GM10248 (cell line): ENCODE measurements around the gene SLC29A3.
A peak's percentile ranks its signal among the peaks of the same experiment; 100 is the strongest.

Experiments
- CTCF ChIA-PET: fragments of 300-600 bp; sonication (Branson Sonifier 250); formaldehyde crosslinking; extraction: SDS; loops from one replicate; lab custom pipeline; 2021; ENCODE audit warnings: antibody characterized with exemption; lab: Yijun Ruan, JAX
- POLR2A ChIA-PET: fragments of 350-650 bp; sonication (Branson Sonifier 250); formaldehyde crosslinking; extraction: SDS; loops from one replicate; lab custom pipeline; 2020; ENCODE audit warnings: antibody characterized with exemption; lab: Yijun Ruan, JAX
- DNase-seq: peaks from one replicate; pipeline ENCODE4 v3.0.0; 2012; ENCODE audit errors: extremely low spot score
- CTCF ChIP-seq: IDR thresholded peaks from 2 replicates; pipeline ENCODE4 v1.5.1; 2012; ENCODE audit warnings: mild to moderate bottlenecking, low read depth; ENCODE audit errors: extremely low read depth, missing control alignments, control extremely low read depth

The SLC29A3 gene

GRCh38 chr10:71299071-71299785 lies 19.8 kb upstream of the SLC29A3 start:
- ChIA-PET CTCF (interaction anchor here (1.3 kb wide), 1 partner anchor 14 kb away, joined by 4 read pairs; no protein-coding TSS in a partner anchor), POLR2A (no interaction called here)
- DNase-seq, result no peak
- no peak for TF ChIP-seq CTCF

DNA sequence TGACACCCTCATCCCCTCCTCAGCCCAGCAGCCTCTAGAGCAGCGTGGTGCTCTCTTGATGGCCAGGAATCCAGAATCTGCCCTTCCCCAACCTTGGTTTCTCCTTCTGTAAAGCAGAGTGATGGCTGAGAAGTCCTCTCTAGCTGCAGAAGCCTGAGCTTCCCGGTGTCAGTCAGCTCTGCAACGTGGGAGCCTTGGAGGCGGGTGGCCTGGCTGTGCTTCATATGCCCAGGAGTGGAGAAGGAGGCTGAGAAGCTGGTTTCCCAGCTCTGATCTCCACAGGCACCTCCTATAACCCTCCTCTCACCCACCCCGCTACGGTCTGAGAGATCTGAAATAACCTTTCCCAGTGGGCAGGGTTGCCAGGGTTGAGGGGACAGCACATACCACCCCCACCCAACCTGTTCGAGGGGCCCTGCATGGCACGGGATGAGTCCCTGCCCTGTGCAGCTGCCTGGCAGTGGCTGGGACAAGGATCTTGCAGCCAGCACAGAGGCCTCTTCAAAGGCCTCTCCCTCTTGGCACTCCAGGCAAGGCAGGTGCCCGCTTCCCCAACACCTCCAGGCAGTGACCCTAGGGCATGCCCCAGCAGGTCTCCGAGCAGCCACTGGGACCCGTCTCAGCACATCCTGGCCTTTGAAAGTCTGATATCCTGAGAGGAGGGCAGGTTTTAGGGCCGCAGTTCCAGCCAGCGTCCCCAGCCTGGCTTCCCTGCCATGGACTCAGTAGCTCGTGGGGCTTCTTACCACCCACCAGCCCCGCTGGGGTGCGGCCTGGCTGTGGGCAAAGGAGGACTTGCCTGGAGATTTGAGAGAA lies 18.3 kb upstream of the SLC29A3 start:
- no peak for TF ChIP-seq CTCF
- no peak for DNase-seq
- ChIA-PET CTCF (interaction anchor here (1.0 to 1.3 kb wide), 3 partner anchors 13 to 19 kb away, joined by 3 to 4 read pairs (median 3); no protein-coding TSS in a partner anchor), POLR2A (no interaction called here)

- CTCF ChIA-PET, result interaction anchor here (1.3 to 1.7 kb wide), 3 partner anchors 306 to 511 kb away, joined by 3 read pairs; no protein-coding TSS in a partner anchor
- TF ChIP-seq CTCF, result no peak
Measured at GRCh38 chr10:71301371-71301916, 17.6 kb upstream of the SLC29A3 start.

GRCh38 chr10:71302451-71302850 lies 16.6 kb upstream of the SLC29A3 start:
- POLR2A ChIA-PET, result no interaction called here
- CTCF ChIA-PET, result interaction anchor here (0.9 to 3.1 kb wide), 7 partner anchors 10 to 594 kb away, joined by 3 to 20 read pairs (median 3); no protein-coding TSS in a partner anchor
- no peak for TF ChIP-seq CTCF
- DNase-seq, result no peak

More at GRCh38 chr10:71301371-71301916, 17.6 kb upstream of the SLC29A3 start:
- no peak for DNase-seq
- POLR2A ChIA-PET, result no interaction called here

DNA sequence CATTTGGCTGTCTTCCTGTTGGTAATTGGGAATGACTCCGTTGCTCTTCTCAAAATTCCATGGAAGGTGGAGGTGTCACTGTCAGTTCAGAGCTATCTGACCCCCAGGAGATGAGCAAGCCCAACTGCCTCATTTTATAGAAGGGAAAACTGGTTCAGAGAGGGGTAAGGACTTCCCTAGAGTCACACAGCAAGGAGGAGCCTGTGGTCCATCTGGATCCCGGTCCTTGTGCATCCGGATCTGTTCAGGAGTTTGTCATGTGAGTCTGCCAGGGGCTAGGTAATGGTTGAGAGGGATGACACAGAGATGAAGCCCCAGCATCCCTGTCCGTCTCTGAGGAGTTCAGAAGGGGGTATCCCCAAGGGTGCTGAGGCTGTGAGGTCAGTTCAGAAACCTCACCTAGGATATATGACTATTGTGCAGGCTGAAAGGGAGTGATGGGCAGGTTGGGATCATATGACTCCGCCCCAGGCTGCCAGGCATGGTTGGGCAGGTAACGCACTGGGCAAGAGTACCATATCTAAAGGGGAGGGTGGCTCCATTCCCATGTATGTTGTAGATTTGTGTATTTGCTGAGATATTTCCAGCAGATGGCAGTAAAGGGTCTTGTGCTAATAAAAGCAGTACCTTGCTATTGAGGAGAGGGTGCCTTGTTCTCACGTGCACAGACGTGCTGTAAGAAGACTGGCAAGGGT lies 16.0 kb upstream of the SLC29A3 start:
- DNase-seq, result peak; percentile 66
- peak; percentile 39 for TF ChIP-seq CTCF
- ChIA-PET CTCF (interaction anchor here (0.8 to 3.1 kb wide), 10 partner anchors 8 to 757 kb away, joined by 3 to 20 read pairs (median 3); no protein-coding TSS in a partner anchor), POLR2A (no interaction called here)
